OCI-LY7 (cell line): ENCODE data around the gene SERPINA1. TPM values are rescaled to one million over a fixed set of nuclear protein-coding genes. Genes with fewer than 3 reads are reported as not detected.

Source experiments
- BruUV-seq: library from RNA; stranded (reverse); fragments of 400-500 nt; replicated peaks from 2 replicates; lab custom pipeline; 2021; lab: Mats Ljungman, UMichigan
- CTCF ChIA-PET: fragments of 300-600 bp; sonication (Branson Sonifier 250); formaldehyde crosslinking; loops from one replicate; lab custom pipeline; 2022; ENCODE audit warnings: antibody characterized with exemption; ENCODE audit not compliant: unreplicated experiment; lab: Charles Lee
- POLR2A ChIA-PET: fragments of 300-600 bp; sonication (Branson Sonifier 250); formaldehyde crosslinking; loops from one replicate; lab custom pipeline; 2022; ENCODE audit warnings: antibody characterized with exemption; lab: Charles Lee
- DNase-seq: peaks from one replicate; pipeline ENCODE4 v3.0.0-alpha.2; 2015; ENCODE audit warnings: low spot score
- H2AFZ ChIP-seq: fragments of 200-600 bp; sonication (generic), shearing (Covaris generic); 2 replicates; pipeline ENCODE4 v1.6.1; 2014; ENCODE audit warnings: mild to moderate bottlenecking, antibody characterized with exemption, low read length, moderate library complexity
- H3K27ac ChIP-seq: fragments of 200-600 bp; sonication (generic); 2 replicates; pipeline ENCODE4 v1.5.1; 2014; ENCODE audit warnings: mixed run types, low read depth, mild to moderate bottlenecking, moderate library complexity, low read length, inconsistent platforms; ENCODE audit not compliant: poor library complexity, severe bottlenecking
- H3K36me3 ChIP-seq: fragments of 200-600 bp; sonication (generic); 2 replicates; pipeline ENCODE4 v1.6.1; 2014; ENCODE audit warnings: mild to moderate bottlenecking, antibody characterized with exemption, low read length, moderate library complexity, mixed read lengths; ENCODE audit not compliant: insufficient read depth
- H3K4me1 ChIP-seq: fragments of 200-600 bp; sonication (generic); 2 replicates; pipeline ENCODE4 v1.5.1; 2014; ENCODE audit warnings: mild to moderate bottlenecking, low read length; ENCODE audit not compliant: insufficient read depth, poor library complexity, severe bottlenecking
- H3K4me2 ChIP-seq: fragments of 200-600 bp; sonication (generic); 2 replicates; pipeline ENCODE4 v1.6.1; 2014; ENCODE audit warnings: mild to moderate bottlenecking, low read length
- H3K4me3 ChIP-seq: fragments of 200-600 bp; sonication (generic); 2 replicates; pipeline ENCODE4 v1.5.1; 2014; ENCODE audit warnings: mild to moderate bottlenecking, low read depth, low read length; ENCODE audit not compliant: poor library complexity, severe bottlenecking
- H3K79me2 ChIP-seq: fragments of 200-600 bp; sonication (generic); 2 replicates; pipeline ENCODE4 v1.6.1; 2016; ENCODE audit warnings: low read depth, mild to moderate bottlenecking, low read length, moderate library complexity, mixed read lengths; ENCODE audit not compliant: insufficient read depth
- H3K9me2 ChIP-seq: fragments of 200-600 bp; sonication (generic); 2 replicates; pipeline ENCODE4 v1.6.1; 2016; ENCODE audit warnings: mild to moderate bottlenecking, low read length, mixed read lengths; ENCODE audit not compliant: insufficient read depth
- H3K9me3 ChIP-seq: fragments of 200-600 bp; sonication (generic); 2 replicates; pipeline ENCODE4 v1.6.1; 2014; ENCODE audit warnings: mild to moderate bottlenecking, mixed run types, low read length, mixed read lengths
- H4K20me1 ChIP-seq: fragments of 200-600 bp; sonication (generic); 2 replicates; pipeline ENCODE4 v1.6.1; 2014; ENCODE audit warnings: mild to moderate bottlenecking, antibody characterized with exemption, low read length, moderate library complexity, mixed read lengths; ENCODE audit not compliant: insufficient read depth
- CTCF ChIP-seq: fragments of 200-600 bp; sonication (generic); conservative IDR thresholded peaks from 2 replicates; pipeline ENCODE4 v1.5.1; 2014; ENCODE audit warnings: mild to moderate bottlenecking, antibody characterized with exemption, low read length, moderate library complexity, mixed read lengths
- EZH2phosphoT487 ChIP-seq: fragments of 200-600 bp; sonication (generic); IDR thresholded peaks from 2 replicates; pipeline ENCODE4 v1.6.1; 2018; ENCODE audit warnings: low read depth, borderline replicate concordance, mild to moderate bottlenecking, mixed run types, antibody characterized with exemption, low read length, moderate library complexity, mixed read lengths
- intact Hi-C: fragments of 100-400 bp; cut with micrococcal nuclease; formaldehyde crosslinking; loops from one replicate; pipeline ENCODE4 v1.10.0; 2022; ENCODE audit not compliant: unreplicated experiment
- total RNA-seq, 2 experiments: library from RNA; depleted of rRNA in 1 of 2; stranded (reverse); fragments of >200 nt in 1 of 2; shearing (Covaris generic) in 1 of 2; gene quantifications; 2 replicates each; pipeline ENCODE4 v1.2.3, GENCODE V29; 2014 to 2022

SERPINA1 gene
- total RNA-seq, 2 experiments from 2014 or later = not detected

GRCh38 chr14:94405486-94405885, 17.1 kb upstream of the SERPINA1 start:
- Histone ChIP-seq H3K4me1 (no peaks in the 10 kb centered on the region), H3K36me3 (no peaks in the 10 kb centered on the region), H3K4me2 (no peak overlapping the region), H3K9me2 (no peaks in the 10 kb centered on the region), H4K20me1 (no peaks in the 10 kb centered on the region), H3K9me3 (no peaks in the 10 kb centered on the region), H3K79me2 (no peaks in the 10 kb centered on the region), H3K27ac (no peak overlapping the region), H3K4me3 (no peak overlapping the region), H2AFZ (no peak overlapping the region)
- POLR2A ChIA-PET = no interaction called here
- CTCF ChIA-PET = interaction anchor here (0.6 kb wide), 1 partner anchor 35 kb away, joined by 3 read pairs; no protein-coding TSS in a partner anchor
- no peak for DNase-seq
- intact Hi-C loops = no loop called here
- BruUV-seq = no TSS peak
- TF ChIP-seq EZH2phosphoT487 (no peak), CTCF (no peak)

- no peak overlapping the region for H2AFZ ChIP-seq
- no peaks in the 10 kb centered on the region for H3K9me2 ChIP-seq
- no peak overlapping the region for H3K4me3 ChIP-seq
- H3K36me3 ChIP-seq = no peaks in the 10 kb centered on the region
- DNase-seq = no peak
- no peaks in the 10 kb centered on the region for H3K79me2 ChIP-seq
- TF ChIP-seq EZH2phosphoT487 (no peak), CTCF (no peak)
- no peak overlapping the region for H3K27ac ChIP-seq
- no peak overlapping the region for H3K4me2 ChIP-seq
- H3K9me3 ChIP-seq = no peaks in the 10 kb centered on the region
- CTCF ChIA-PET = no interaction called here
- no peaks in the 10 kb centered on the region for H4K20me1 ChIP-seq
- POLR2A ChIA-PET = no interaction called here
- intact Hi-C loops = no loop called here
- no TSS peak for BruUV-seq
- H3K4me1 ChIP-seq = no peaks in the 10 kb centered on the region
These were observed 16.2 kb upstream of the SERPINA1 start for GRCh38 chr14:94404561-94404960.

- no peak overlapping the region for H3K4me2 ChIP-seq
- no TSS peak for BruUV-seq
- POLR2A ChIA-PET = no interaction called here
- no peak overlapping the region for H2AFZ ChIP-seq
- H3K4me1 ChIP-seq = no peaks in the 10 kb centered on the region
- no peaks in the 10 kb centered on the region for H3K36me3 ChIP-seq
- CTCF ChIA-PET = no interaction called here
- H3K9me2 ChIP-seq = no peaks in the 10 kb centered on the region
- DNase-seq = no peak
- no peak overlapping the region for H3K4me3 ChIP-seq
- no peak overlapping the region for H3K27ac ChIP-seq
- no peaks in the 10 kb centered on the region for H3K9me3 ChIP-seq
- no peaks in the 10 kb centered on the region for H4K20me1 ChIP-seq
- H3K79me2 ChIP-seq = no peaks in the 10 kb centered on the region
- intact Hi-C loops = no loop called here
- no peak for TF ChIP-seq CTCF
- TF ChIP-seq EZH2phosphoT487 = no peak
These were observed 15.0 kb upstream of the SERPINA1 start for GRCh38 chr14:94403312-94403932.
